ENCODE data around the gene LRCH1. TPM values are rescaled to one million over a fixed set of nuclear protein-coding genes. Genes with fewer than 3 reads are reported as not detected.

LRCH1 gene
- total RNA-seq, 4 donors from 2014 or later, result 5.0 to 20.4 (median 7.4) TPM

GRCh38 chr13:46665248-46665632 lies 112.3 kb downstream of the LRCH1 start:
- no peaks in the 10 kb centered on the region for H3K9me3 ChIP-seq
- TF ChIP-seq, protein P1, sequence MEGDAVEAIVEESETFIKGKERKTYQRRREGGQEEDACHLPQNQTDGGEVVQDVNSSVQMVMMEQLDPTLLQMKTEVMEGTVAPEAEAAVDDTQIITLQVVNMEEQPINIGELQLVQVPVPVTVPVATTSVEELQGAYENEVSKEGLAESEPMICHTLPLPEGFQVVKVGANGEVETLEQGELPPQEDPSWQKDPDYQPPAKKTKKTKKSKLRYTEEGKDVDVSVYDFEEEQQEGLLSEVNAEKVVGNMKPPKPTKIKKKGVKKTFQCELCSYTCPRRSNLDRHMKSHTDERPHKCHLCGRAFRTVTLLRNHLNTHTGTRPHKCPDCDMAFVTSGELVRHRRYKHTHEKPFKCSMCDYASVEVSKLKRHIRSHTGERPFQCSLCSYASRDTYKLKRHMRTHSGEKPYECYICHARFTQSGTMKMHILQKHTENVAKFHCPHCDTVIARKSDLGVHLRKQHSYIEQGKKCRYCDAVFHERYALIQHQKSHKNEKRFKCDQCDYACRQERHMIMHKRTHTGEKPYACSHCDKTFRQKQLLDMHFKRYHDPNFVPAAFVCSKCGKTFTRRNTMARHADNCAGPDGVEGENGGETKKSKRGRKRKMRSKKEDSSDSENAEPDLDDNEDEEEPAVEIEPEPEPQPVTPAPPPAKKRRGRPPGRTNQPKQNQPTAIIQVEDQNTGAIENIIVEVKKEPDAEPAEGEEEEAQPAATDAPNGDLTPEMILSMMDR (IDR thresholded peaks at IDR 0.05), result no peak
- no peak for TF ChIP-seq POLR2A (IDR thresholded peaks at IDR 0.05)
- H3K36me3 ChIP-seq, result no peaks in the 10 kb centered on the region
- H3K4me3 ChIP-seq, result no peak overlapping the region
- no peak for DNase-seq
- H3K27me3 ChIP-seq, result no peaks in the 10 kb centered on the region
- intact Hi-C loops (cut with DNase I), result no loop called here
- H3K27ac ChIP-seq, result peak overlapping the region in 3 of 4 donors; percentile 53 to 71 (median 63)
- peaks cover 0 to 69% (median 19%) of the 10 kb centered on the region in 3 donors for H3K4me1 ChIP-seq

DNA sequence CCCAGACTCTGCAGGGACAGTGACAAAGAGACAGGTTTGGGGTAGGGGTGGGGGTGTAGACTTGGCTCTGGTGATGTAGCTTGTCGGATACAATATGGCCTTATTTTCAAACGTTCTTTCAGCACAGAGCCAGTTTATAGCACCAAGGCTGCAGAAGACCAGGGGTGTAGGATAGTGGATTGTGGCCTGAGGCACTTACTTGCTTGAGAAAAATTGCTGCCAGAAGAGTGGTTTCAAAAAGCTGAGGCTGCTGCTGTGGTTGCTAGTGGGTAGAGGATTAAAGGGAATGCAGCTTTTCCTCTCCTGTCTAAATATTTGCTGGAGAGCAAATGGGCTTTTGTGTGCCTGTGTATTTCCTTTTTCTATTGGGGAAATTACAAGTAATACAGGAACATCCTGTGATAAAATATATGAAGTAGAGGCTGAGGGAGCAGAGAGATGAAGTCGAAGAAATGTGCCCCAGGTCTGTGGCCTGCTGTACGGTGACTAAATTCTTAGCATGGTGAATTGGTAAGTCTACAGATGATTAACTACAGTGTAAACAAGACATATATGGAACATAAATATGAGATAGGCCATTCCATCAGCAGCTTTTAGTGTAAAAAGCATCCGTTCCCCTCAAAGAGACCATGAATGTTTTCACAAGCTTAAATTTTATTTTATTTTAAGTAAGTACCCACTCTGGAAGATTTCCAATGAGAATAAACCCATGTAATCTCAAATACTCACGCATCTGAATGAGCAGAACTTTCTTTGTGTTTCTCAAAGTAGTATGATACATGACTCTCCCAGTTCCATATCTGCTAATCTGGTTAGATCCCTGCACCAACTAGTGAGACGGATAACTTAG lies 112.9 kb downstream of the LRCH1 start:
- H3K27me3 ChIP-seq, result no peaks in the 10 kb centered on the region
- intact Hi-C loops (cut with DNase I), result no loop called here
- TF ChIP-seq, protein P1 (IDR thresholded peaks at IDR 0.05), result no peak
- TF ChIP-seq POLR2A (IDR thresholded peaks at IDR 0.05), result no peak
- no peak overlapping the region for H3K4me3 ChIP-seq
- DNase-seq, result no peak
- 45 to 52% methylated on average over 7 of the region's 7 CpGs for WGBS, 2 donors
- peaks cover 0 to 69% (median 19%) of the 10 kb centered on the region in 3 donors for H3K4me1 ChIP-seq
- H3K27ac ChIP-seq, result peak overlapping the region in 3 of 4 donors; percentile 53 to 71 (median 63)
- H3K36me3 ChIP-seq, result no peaks in the 10 kb centered on the region
- H3K9me3 ChIP-seq, result no peaks in the 10 kb centered on the region

- Histone ChIP-seq H3K27me3 (no peaks in the 10 kb centered on the region), H3K36me3 (no peaks in the 10 kb centered on the region), H3K4me3 (no peak overlapping the region), H3K4me1 (peaks cover 0 to 69% (median 19%) of the 10 kb centered on the region in 3 donors), H3K9me3 (no peaks in the 10 kb centered on the region), H3K27ac (peak overlapping the region in 3 of 4 donors; percentile 49 to 71 (median 64))
- TF ChIP-seq, protein P1 (IDR thresholded peaks at IDR 0.05), result no peak
- 69 to 74% methylated on average over 3 of the region's 3 CpGs for WGBS, 2 donors
- intact Hi-C loops (cut with DNase I), result no loop called here
- DNase-seq, result no peak
Observed at GRCh38 chr13:46666727-46667456, 113.9 kb downstream of the LRCH1 start.

GRCh38 chr13:46667687-46668281 lies 114.8 kb downstream of the LRCH1 start:
- H3K4me1 ChIP-seq, result peaks cover 0 to 62% (median 19%) of the 10 kb centered on the region in 3 donors
- intact Hi-C loops (cut with DNase I), result no loop called here
- H3K27ac ChIP-seq, result peak overlapping the region in 3 of 4 donors; percentile 48 to 66 (median 61)
- no peak for DNase-seq
- H3K4me3 ChIP-seq, result peak overlapping the region in 2 of 4 donors; percentile 11 to 35
- H3K27me3 ChIP-seq, result no peaks in the 10 kb centered on the region
- no peaks in the 10 kb centered on the region for H3K9me3 ChIP-seq
- H3K36me3 ChIP-seq, result no peaks in the 10 kb centered on the region
- 54 to 63% methylated on average over 4 of the region's 4 CpGs for WGBS, 2 donors
- TF ChIP-seq POLR2A (IDR thresholded peaks at IDR 0.05), result no peak
- TF ChIP-seq, protein P1 (IDR thresholded peaks at IDR 0.05), result no peak
